Right atrium auricular region (tissue), 2 donors: Measurements from ENCODE around the gene NUBPL. TPM values are rescaled to one million over a fixed set of nuclear protein-coding genes. Genes with fewer than 3 reads are reported as not detected.

Source experiments
- DNase-seq: peaks from one replicate; pipeline ENCODE4 v3.0.0-alpha.2; 2019; ENCODE audit warnings: low spot score
- H3K27ac ChIP-seq, 2 donors: fragments of 200-600 bp; sonication (generic); 1 replicate in 1 of 2; 2 replicates in 1 of 2; pipeline ENCODE4 v1.5.1; 2016 to 2019
- H3K27me3 ChIP-seq, 2 donors: fragments of 200-600 bp; sonication (generic); one replicate each; pipeline versions ENCODE4 v1.5.1 to v1.6.0; 2017 to 2019
- H3K36me3 ChIP-seq: fragments of 200-600 bp; sonication (generic); one replicate; pipeline ENCODE4 v1.5.1; 2016
- H3K4me1 ChIP-seq, 2 donors: fragments of 200-600 bp; sonication (generic); one replicate each; pipeline versions ENCODE4 v1.5.1 to v1.6.0; 2017 to 2019
- H3K4me3 ChIP-seq, 2 donors: fragments of 200-600 bp; sonication (generic); 1 replicate in 1 of 2; 2 replicates in 1 of 2; pipeline ENCODE4 v1.5.1; 2017 to 2019; ENCODE audit warnings: mild to moderate bottlenecking in 1 of 2, moderate library complexity in 1 of 2
- H3K9me3 ChIP-seq, 2 donors: fragments of 200-600 bp; sonication (generic); one replicate each; pipeline ENCODE4 v1.5.1; 2019
- CTCF ChIP-seq, 2 donors: fragments of 200-600 bp; sonication (generic); IDR thresholded peaks; one replicate each; pipeline ENCODE4 v1.5.1; 2019; ENCODE audit warnings: antibody characterized with exemption in 2 of 2
- total RNA-seq, 2 donors: library from RNA; depleted of rRNA; stranded (reverse); fragments of >200 nt; gene quantifications; one replicate each; pipeline ENCODE4 v1.1.0, GENCODE V29; 2016

Gene NUBPL
- total RNA-seq, 2 donors from 2014 or later = 10.7 to 17.8 TPM

GRCh38 chr14:31590206-31590605 lies 29.0 kb downstream of the NUBPL start:
- no peak for TF ChIP-seq CTCF (IDR thresholded peaks at IDR 0.05)
- Histone ChIP-seq H3K9me3 (no peaks in the 10 kb centered on the region), H3K4me1 (no peaks in the 10 kb centered on the region), H3K27ac (no peak overlapping the region), H3K27me3 (no peaks in the 10 kb centered on the region), H3K36me3 (no peaks in the 10 kb centered on the region), H3K4me3 (no peak overlapping the region)
- no peak for DNase-seq

GRCh38 chr14:31592122-31592521 lies 30.9 kb downstream of the NUBPL start:
- H3K27me3 ChIP-seq = no peaks in the 10 kb centered on the region
- no peak for DNase-seq
- TF ChIP-seq CTCF (IDR thresholded peaks at IDR 0.05) = no peak

GRCh38 chr14:31592631-31593030 lies 31.4 kb downstream of the NUBPL start:
- no peak for DNase-seq
- no peak for TF ChIP-seq CTCF (IDR thresholded peaks at IDR 0.05)
- Histone ChIP-seq H3K9me3 (no peaks in the 10 kb centered on the region), H3K4me1 (no peaks in the 10 kb centered on the region), H3K36me3 (no peaks in the 10 kb centered on the region), H3K27ac (no peak overlapping the region), H3K4me3 (no peak overlapping the region), H3K27me3 (no peaks in the 10 kb centered on the region)

More at GRCh38 chr14:31592122-31592521, 30.9 kb downstream of the NUBPL start:
- Histone ChIP-seq H3K36me3 (no peaks in the 10 kb centered on the region), H3K4me3 (no peak overlapping the region), H3K4me1 (no peaks in the 10 kb centered on the region), H3K27ac (no peak overlapping the region), H3K9me3 (no peaks in the 10 kb centered on the region)

- H3K27ac ChIP-seq = no peak overlapping the region
Observed at GRCh38 chr14:31596342-31597095, 35.3 kb downstream of the NUBPL start.

GRCh38 chr14:31605702-31606101 lies 44.5 kb downstream of the NUBPL start:
- no peak for DNase-seq
- no peak for TF ChIP-seq CTCF (IDR thresholded peaks at IDR 0.05)
- Histone ChIP-seq H3K4me3 (no peak overlapping the region), H3K27ac (no peak overlapping the region), H3K36me3 (no peaks in the 10 kb centered on the region), H3K27me3 (no peaks in the 10 kb centered on the region), H3K9me3 (peaks cover 0 to 6% of the 10 kb centered on the region in 2 donors), H3K4me1 (no peaks in the 10 kb centered on the region)

More at GRCh38 chr14:31596342-31597095, 35.3 kb downstream of the NUBPL start:
- Histone ChIP-seq H3K9me3 (peaks cover 0 to 6% of the 10 kb centered on the region in 2 donors), H3K36me3 (peaks cover 6% of the 10 kb centered on the region), H3K27me3 (no peaks in the 10 kb centered on the region), H3K4me3 (no peak overlapping the region), H3K4me1 (no peaks in the 10 kb centered on the region)
- DNase-seq = no peak
- no peak for TF ChIP-seq CTCF (IDR thresholded peaks at IDR 0.05)
